Body of pancreas (tissue), 4 donors: ENCODE measurements around the gene GTPBP2.

Source experiments
- POLR2A ChIP-seq, 3 donors: fragments of 450-650 bp; IDR thresholded peaks; one replicate each; pipeline ENCODE4 v1.6.1; 2016; ENCODE audit warnings: antibody characterized with exemption in 3 of 3, mild to moderate bottlenecking in 2 of 3
- TF ChIP-seq, protein P1 (sequence below), 7 experiments: fragments of 450-650 bp in 4 of 7; fragments of 200-600 bp in 3 of 7; sonication (generic) in 3 of 7; IDR thresholded peaks; one replicate each; pipeline ENCODE4 v1.5.1; 2016 to 2019; ENCODE audit warnings: antibody characterized with exemption in 7 of 7

GRCh38 chr6:43613721-43614395 lies 15.2 kb downstream of the GTPBP2 start:
- TF ChIP-seq, protein P1, sequence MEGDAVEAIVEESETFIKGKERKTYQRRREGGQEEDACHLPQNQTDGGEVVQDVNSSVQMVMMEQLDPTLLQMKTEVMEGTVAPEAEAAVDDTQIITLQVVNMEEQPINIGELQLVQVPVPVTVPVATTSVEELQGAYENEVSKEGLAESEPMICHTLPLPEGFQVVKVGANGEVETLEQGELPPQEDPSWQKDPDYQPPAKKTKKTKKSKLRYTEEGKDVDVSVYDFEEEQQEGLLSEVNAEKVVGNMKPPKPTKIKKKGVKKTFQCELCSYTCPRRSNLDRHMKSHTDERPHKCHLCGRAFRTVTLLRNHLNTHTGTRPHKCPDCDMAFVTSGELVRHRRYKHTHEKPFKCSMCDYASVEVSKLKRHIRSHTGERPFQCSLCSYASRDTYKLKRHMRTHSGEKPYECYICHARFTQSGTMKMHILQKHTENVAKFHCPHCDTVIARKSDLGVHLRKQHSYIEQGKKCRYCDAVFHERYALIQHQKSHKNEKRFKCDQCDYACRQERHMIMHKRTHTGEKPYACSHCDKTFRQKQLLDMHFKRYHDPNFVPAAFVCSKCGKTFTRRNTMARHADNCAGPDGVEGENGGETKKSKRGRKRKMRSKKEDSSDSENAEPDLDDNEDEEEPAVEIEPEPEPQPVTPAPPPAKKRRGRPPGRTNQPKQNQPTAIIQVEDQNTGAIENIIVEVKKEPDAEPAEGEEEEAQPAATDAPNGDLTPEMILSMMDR (IDR thresholded peaks at IDR 0.05), result no peak
- TF ChIP-seq POLR2A (IDR thresholded peaks at IDR 0.05), result no peak
